Activated gamma-delta T cell treated with Interleukin-2 at 50 U/mL for 16 hours (primary cell): Measurements from ENCODE around the gene HOXC10.

ENCODE experiments used
- DNase-seq: peaks from one replicate; pipeline ENCODE4 v3.0.0-alpha.2; 2020

HOXC10 gene

GRCh38 chr12:53950789-53951576 is 34.0 kb upstream of the HOXC10 start:
- DNase-seq: no peak

- DNase-seq: no peak
These were observed 33.2 kb upstream of the HOXC10 start for GRCh38 chr12:53951577-53952334.

- no peak for DNase-seq
These were observed 32.6 kb upstream of the HOXC10 start for GRCh38 chr12:53952335-53952694.

GRCh38 chr12:53952871-53953734 is 31.8 kb upstream of the HOXC10 start:
- no peak for DNase-seq

GRCh38 chr12:53953831-53954693 is 30.9 kb upstream of the HOXC10 start:
- no peak for DNase-seq

GRCh38 chr12:53954694-53955035 is 30.3 kb upstream of the HOXC10 start, which contains the start of gene HOXC12:
TSS of gene HOXC12 (plus strand) at chr12:53954903. CDS start at chr12:53954930, 27 bp downstream.
- DNase-seq: no peak

- no peak for DNase-seq
These were observed 29.7 kb upstream of the HOXC10 start for GRCh38 chr12:53955036-53955775.

GRCh38 chr12:53955776-53956250 is 29.1 kb upstream of the HOXC10 start:
- no peak for DNase-seq

- DNase-seq: no peak
These were observed 28.6 kb upstream of the HOXC10 start for GRCh38 chr12:53956251-53956887.

GRCh38 chr12:53956914-53957536 is 27.9 kb upstream of the HOXC10 start:
- DNase-seq: no peak

GRCh38 chr12:53958128-53958527 is 26.8 kb upstream of the HOXC10 start:
- DNase-seq: no peak

GRCh38 chr12:53959314-53959713 is 25.6 kb upstream of the HOXC10 start:
- no peak for DNase-seq

- no peak for DNase-seq
These were observed 24.5 kb upstream of the HOXC10 start for GRCh38 chr12:53960187-53961024.

- no peak for DNase-seq
These were observed 23.8 kb upstream of the HOXC10 start for GRCh38 chr12:53961025-53961761.

GRCh38 chr12:53963005-53963404 is 21.9 kb upstream of the HOXC10 start:
- no peak for DNase-seq

GRCh38 chr12:53963434-53964314 is 21.3 kb upstream of the HOXC10 start:
- DNase-seq: no peak

- no peak for DNase-seq
These were observed 20.6 kb upstream of the HOXC10 start for GRCh38 chr12:53964315-53964713.
